Choroid plexus epithelial cell (primary cell): Measurements from ENCODE around the gene NMB.

Experiments
- DNase-seq: peaks from one replicate; pipeline ENCODE4 v3.0.0-alpha.2; 2010; ENCODE audit warnings: low read depth
- H3K4me3 ChIP-seq: 2 replicates; pipeline ENCODE4 v1.5.1; 2011; ENCODE audit warnings: low read depth, mild to moderate bottlenecking, control low read depth, low read length, moderate library complexity
- CTCF ChIP-seq: conservative IDR thresholded peaks from 2 replicates; pipeline ENCODE4 v1.5.1; 2011; ENCODE audit warnings: low read depth, mild to moderate bottlenecking, control low read depth, inconsistent platforms, low read length, moderate library complexity

The NMB gene

GRCh38 chr15:84611631-84612030 lies 46.4 kb downstream of the NMB start:
- TF ChIP-seq CTCF = no peak
- no peak overlapping the region for H3K4me3 ChIP-seq
- no peak for DNase-seq

- no peak for TF ChIP-seq CTCF
- H3K4me3 ChIP-seq = no peak overlapping the region
- no peak for DNase-seq
These were observed 48.0 kb downstream of the NMB start for GRCh38 chr15:84609818-84610525.

GRCh38 chr15:84608707-84609284 lies 49.2 kb downstream of the NMB start:
- H3K4me3 ChIP-seq = no peak overlapping the region
- DNase-seq = no peak
- no peak for TF ChIP-seq CTCF

- no peak for TF ChIP-seq CTCF
- DNase-seq = no peak
These were observed 51.3 kb downstream of the NMB start for GRCh38 chr15:84606653-84607120.

GRCh38 chr15:84605554-84605882 lies 52.5 kb downstream of the NMB start:
- DNase-seq = no peak
- TF ChIP-seq CTCF = no peak
- H3K4me3 ChIP-seq = no peak overlapping the region

More at GRCh38 chr15:84606653-84607120, 51.3 kb downstream of the NMB start:
- no peak overlapping the region for H3K4me3 ChIP-seq
